ENCODE data around the gene EPG5. TPM values are rescaled to one million over a fixed set of nuclear protein-coding genes. Genes with fewer than 3 reads are reported as not detected.
"Not testable (repeated sequence)": the region's sequence is repeated elsewhere in the genome, so short reads cannot be mapped to it uniquely, and the experiment has no call there.

Gene EPG5
- total RNA-seq, 1 donor from 2014 or later = 38.5 TPM

- no peak for ATAC-seq
- no peak for DNase-seq
- Histone ChIP-seq H3K4me1 (peaks cover 25% of the 10 kb centered on the region), H3K36me3 (no peaks in the 10 kb centered on the region), H3K27ac (no peak overlapping the region), H3K4me3 (no peak overlapping the region), H3K9me3 (no peaks in the 10 kb centered on the region), H3K27me3 (peaks cover 24% of the 10 kb centered on the region)
- intact Hi-C loops (cut with DNase I) = loop anchor here (10.0 kb wide), 1 partner anchor 109 kb away; the partner anchor contains the start of gene SLC14A1
- TF ChIP-seq, protein P1, sequence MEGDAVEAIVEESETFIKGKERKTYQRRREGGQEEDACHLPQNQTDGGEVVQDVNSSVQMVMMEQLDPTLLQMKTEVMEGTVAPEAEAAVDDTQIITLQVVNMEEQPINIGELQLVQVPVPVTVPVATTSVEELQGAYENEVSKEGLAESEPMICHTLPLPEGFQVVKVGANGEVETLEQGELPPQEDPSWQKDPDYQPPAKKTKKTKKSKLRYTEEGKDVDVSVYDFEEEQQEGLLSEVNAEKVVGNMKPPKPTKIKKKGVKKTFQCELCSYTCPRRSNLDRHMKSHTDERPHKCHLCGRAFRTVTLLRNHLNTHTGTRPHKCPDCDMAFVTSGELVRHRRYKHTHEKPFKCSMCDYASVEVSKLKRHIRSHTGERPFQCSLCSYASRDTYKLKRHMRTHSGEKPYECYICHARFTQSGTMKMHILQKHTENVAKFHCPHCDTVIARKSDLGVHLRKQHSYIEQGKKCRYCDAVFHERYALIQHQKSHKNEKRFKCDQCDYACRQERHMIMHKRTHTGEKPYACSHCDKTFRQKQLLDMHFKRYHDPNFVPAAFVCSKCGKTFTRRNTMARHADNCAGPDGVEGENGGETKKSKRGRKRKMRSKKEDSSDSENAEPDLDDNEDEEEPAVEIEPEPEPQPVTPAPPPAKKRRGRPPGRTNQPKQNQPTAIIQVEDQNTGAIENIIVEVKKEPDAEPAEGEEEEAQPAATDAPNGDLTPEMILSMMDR (IDR thresholded peaks at IDR 0.05) = no peak
Measured at GRCh38 chr18:45833846-45834245, 133.3 kb downstream of the EPG5 start.

DNA sequence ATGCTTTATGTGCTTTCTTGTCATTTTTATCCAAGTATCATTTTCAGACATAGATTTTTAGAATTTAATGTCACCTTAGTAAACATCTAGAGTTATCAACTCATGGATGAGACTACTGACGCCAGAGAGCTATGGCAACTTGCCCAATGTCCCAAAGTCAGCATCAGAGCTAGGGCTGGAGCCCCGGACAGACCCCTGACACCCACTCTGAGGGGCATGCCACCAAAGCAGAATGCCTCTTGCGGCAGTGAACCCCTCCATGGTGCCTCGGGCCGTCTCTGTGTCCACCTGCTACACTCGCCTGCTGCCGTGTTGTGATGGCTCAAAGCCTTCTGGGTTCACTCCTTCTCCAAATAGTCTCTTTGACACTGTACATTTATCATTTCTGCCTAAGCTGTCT, 136.2 kb downstream of the EPG5 start:
- H3K9me3 ChIP-seq = no peaks in the 10 kb centered on the region
- peaks cover 23% of the 10 kb centered on the region for H3K4me1 ChIP-seq
- ATAC-seq = no peak
- H3K27me3 ChIP-seq = no peaks in the 10 kb centered on the region
- no peaks in the 10 kb centered on the region for H3K36me3 ChIP-seq
- DNase-seq = no peak
- intact Hi-C loops (cut with DNase I) = loop anchor here (10.0 kb wide), 1 partner anchor 106 kb away; the partner anchor contains the start of gene SLC14A1
- no peak overlapping the region for H3K27ac ChIP-seq
- no peak overlapping the region for H3K4me3 ChIP-seq
- TF ChIP-seq, protein P1 (IDR thresholded peaks at IDR 0.05) = no peak

DNA sequence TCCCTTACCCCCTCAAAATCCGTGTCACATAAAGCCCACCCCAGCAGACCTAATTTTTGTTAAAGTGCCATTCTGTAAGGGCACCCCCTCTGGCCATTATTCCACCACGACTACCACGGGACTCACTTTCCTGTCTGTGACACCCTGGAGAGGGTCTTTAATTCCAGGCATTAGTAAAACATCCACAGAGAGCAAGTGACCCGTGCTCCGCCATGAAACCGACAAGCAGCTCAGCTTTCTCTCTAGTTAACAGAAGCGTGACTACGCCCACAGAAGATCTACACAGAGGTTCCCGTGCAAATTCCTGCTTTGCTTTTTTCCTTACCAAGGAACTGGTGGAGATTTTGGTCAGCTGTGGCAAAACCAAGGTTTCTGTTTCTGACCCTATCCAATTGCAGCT, 137.3 kb downstream of the EPG5 start:
- Histone ChIP-seq H3K36me3 (no peaks in the 10 kb centered on the region), H3K4me1 (peaks cover 23% of the 10 kb centered on the region), H3K9me3 (no peaks in the 10 kb centered on the region), H3K4me3 (no peak overlapping the region), H3K27ac (no peak overlapping the region), H3K27me3 (no peaks in the 10 kb centered on the region)
- TF ChIP-seq, protein P1 (IDR thresholded peaks at IDR 0.05) = no peak
- no peak for DNase-seq
- intact Hi-C loops (cut with DNase I) = loop anchor here (10.0 kb wide), 1 partner anchor 105 kb away; the partner anchor contains the start of gene SLC14A1
- ATAC-seq = no peak

DNA sequence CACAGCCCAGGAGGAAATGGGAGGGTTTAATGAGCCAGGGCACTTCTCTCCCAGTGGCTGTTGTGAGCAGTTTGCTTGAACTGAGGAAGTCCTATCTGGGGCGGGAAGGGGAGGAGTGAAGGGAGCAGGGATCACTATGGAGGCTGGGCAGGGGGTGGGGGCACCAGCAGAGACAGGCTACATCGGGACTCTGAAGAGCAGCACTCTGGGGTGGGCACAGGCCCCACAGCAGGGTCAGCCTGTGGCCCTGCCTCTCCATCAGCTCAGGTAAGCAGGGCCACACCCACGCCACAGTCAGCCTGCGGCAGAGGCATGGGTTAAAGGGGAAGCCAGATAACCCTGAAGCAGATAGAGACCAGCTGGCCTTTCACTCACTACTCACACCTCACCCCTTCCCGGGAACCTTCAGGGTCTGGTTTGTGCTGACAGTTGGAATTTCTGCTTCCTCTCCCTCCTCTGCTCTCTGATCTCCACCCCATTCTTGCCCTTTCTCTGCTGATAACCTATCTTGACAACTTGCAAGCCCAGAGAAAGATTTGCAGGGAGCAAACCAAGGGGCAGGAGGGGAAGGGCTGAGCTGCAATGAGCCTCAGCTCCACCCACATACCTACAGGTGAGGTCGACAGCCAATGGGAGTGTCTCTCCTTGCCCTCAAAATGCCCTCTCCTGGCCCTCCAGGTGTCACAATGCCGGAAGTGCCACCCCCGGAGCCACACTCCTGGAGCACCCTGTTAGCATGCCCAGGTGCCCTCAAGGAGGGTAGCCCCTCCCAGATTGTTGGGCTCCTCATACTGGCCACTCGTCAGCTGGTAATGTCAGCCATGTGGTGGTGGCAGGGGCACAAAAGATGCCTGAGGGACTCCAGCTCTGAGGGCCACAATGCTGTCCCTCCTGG, 138.0 kb downstream of the EPG5 start:
- Histone ChIP-seq H3K4me3 (no peak overlapping the region), H3K9me3 (no peaks in the 10 kb centered on the region), H3K27ac (no peak overlapping the region), H3K27me3 (no peaks in the 10 kb centered on the region), H3K36me3 (no peaks in the 10 kb centered on the region), H3K4me1 (peaks cover 23% of the 10 kb centered on the region)
- intact Hi-C loops (cut with DNase I) = no loop called here
- ATAC-seq (peak; percentile 76), DNase-seq (peak; percentile 78)
- TF ChIP-seq, protein P1 (IDR thresholded peaks at IDR 0.05) = no peak

DNA sequence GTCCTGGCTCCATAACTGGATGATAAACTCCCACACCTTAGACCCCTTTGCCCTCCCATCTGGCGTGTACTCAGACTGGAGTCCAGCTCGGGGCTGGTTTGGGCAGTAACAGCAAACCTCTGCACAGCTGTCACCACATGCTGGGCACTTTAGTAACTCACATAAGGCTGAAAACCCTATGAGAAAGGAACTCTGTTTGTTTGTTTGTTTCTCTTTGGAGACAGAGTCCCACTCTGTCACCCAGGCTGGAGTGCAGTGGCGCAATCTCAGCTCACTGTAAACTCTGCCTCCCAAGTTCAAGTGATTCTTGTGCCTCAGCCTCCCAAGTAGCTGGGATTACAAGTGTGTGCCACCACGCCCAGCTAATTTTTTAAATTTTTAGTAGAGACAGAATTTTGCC, 140.4 kb downstream of the EPG5 start:
- peaks cover 23% of the 10 kb centered on the region for H3K4me1 ChIP-seq
- H3K27ac ChIP-seq; DNase-seq; H3K36me3 ChIP-seq; H3K4me3 ChIP-seq; H3K9me3 ChIP-seq; ATAC-seq; H3K27me3 ChIP-seq; intact Hi-C loops (cut with DNase I): not testable (repeated sequence)

- intact Hi-C loops (cut with DNase I) = no loop called here
- TF ChIP-seq, protein P1 (IDR thresholded peaks at IDR 0.05) = no peak
- no peak for ATAC-seq
- no peak overlapping the region for H3K4me3 ChIP-seq
- H3K4me1 ChIP-seq = peaks cover 23% of the 10 kb centered on the region
- DNase-seq = no peak
- H3K36me3 ChIP-seq = no peaks in the 10 kb centered on the region
- no peaks in the 10 kb centered on the region for H3K27me3 ChIP-seq
- no peak overlapping the region for H3K27ac ChIP-seq
- H3K9me3 ChIP-seq = no peaks in the 10 kb centered on the region
Measured at GRCh38 chr18:45826084-45826483, 141.0 kb downstream of the EPG5 start.
